Measurements from ENCODE around the gene C21orf91. TPM values are rescaled to one million over a fixed set of nuclear protein-coding genes. Genes with fewer than 3 reads are reported as not detected.

C21orf91 gene
- total and polyA plus RNA-seq, 4 donors, result 1.8 to 7.2 (median 4.4) TPM

- TF ChIP-seq HNF4G (IDR thresholded peaks at IDR 0.05) (no peak), ZBTB33 (IDR thresholded peaks at IDR 0.05) (no peak), CTCF (IDR thresholded peaks at IDR 0.05; ENCODE audit: low read depth, low read length, missing input control) (no peak), MAX (IDR thresholded peaks at IDR 0.05) (no peak), SP1 (IDR thresholded peaks at IDR 0.05) (no peak), REST (IDR thresholded peaks at IDR 0.05) (no peak), FOXA1 (IDR thresholded peaks at IDR 0.05) (no peak), RXRA (IDR thresholded peaks at IDR 0.05) (no peak), ATF3 (IDR thresholded peaks at IDR 0.05) (no peak), TAF1 (conservative IDR thresholded peaks at IDR 0.05) (no peak), JUND (IDR thresholded peaks at IDR 0.05) (no peak), EGR1 (IDR thresholded peaks at IDR 0.05; ENCODE audit: low read depth in 2 of 2) (no peak)
- Histone ChIP-seq H3K36me3 (ENCODE audit: control insufficient read depth in 4 of 4, insufficient read depth in 3 of 4, low read depth in 1 of 4, low read length in 3 of 4) (peaks cover 3 to 19% (median 17%) of the 10 kb centered on the region in 4 donors), H3K4me1 (ENCODE audit: control insufficient read depth in 4 of 4, insufficient read depth in 4 of 4, low read length in 3 of 4) (no peaks in the 10 kb centered on the region), H3K9me3 (ENCODE audit: control insufficient read depth in 4 of 4, low read length in 3 of 4) (peaks cover 0 to 13% (median 4%) of the 10 kb centered on the region in 4 donors), H3K9ac (ENCODE audit: low read depth in 1 of 2, low read length in 2 of 2) (no peak overlapping the region), H3K4me3 (ENCODE audit: low read depth in 1 of 3, low read length in 3 of 3) (no peak overlapping the region), H3K27ac (ENCODE audit: low read depth in 1 of 2, low read length in 2 of 2) (no peak overlapping the region), H3K27me3 (ENCODE audit: control insufficient read depth in 4 of 4, insufficient read depth in 4 of 4, low read length in 3 of 4) (no peaks in the 10 kb centered on the region)
- WGBS, result 98% methylated on average over 4 of the region's 4 CpGs
- no peak for DNase-seq (ENCODE audit: low spot score)
These were observed 13.2 kb downstream of the C21orf91 start for GRCh38 chr21:17805966-17806365.

GRCh38 chr21:17803536-17803935 is 15.6 kb downstream of the C21orf91 start:
- H3K4me1 ChIP-seq (ENCODE audit: control insufficient read depth in 4 of 4, insufficient read depth in 4 of 4, low read length in 3 of 4), result no peaks in the 10 kb centered on the region
- whole genome bisulfite sequencing, result 93% methylated on average over 3 of the region's 3 CpGs
- H3K9me3 ChIP-seq (ENCODE audit: control insufficient read depth in 4 of 4, low read length in 3 of 4), result peaks cover 0 to 8% (median 4%) of the 10 kb centered on the region in 4 donors
- peaks cover 2 to 9% (median 6%) of the 10 kb centered on the region in 4 donors for H3K36me3 ChIP-seq (ENCODE audit: control insufficient read depth in 4 of 4, insufficient read depth in 3 of 4, low read depth in 1 of 4, low read length in 3 of 4)
- no peak overlapping the region for H3K9ac ChIP-seq (ENCODE audit: low read depth in 1 of 2, low read length in 2 of 2)
- DNase-seq (ENCODE audit: low spot score), result no peak
- no peaks in the 10 kb centered on the region for H3K27me3 ChIP-seq (ENCODE audit: control insufficient read depth in 4 of 4, insufficient read depth in 4 of 4, low read length in 3 of 4)
- H3K4me3 ChIP-seq (ENCODE audit: low read depth in 1 of 3, low read length in 3 of 3), result no peak overlapping the region
- H3K27ac ChIP-seq (ENCODE audit: low read depth in 1 of 2, low read length in 2 of 2), result no peak overlapping the region
- TF ChIP-seq HNF4A (conservative IDR thresholded peaks at IDR 0.05), result no peak
- TF ChIP-seq GABPA (IDR thresholded peaks at IDR 0.05 in 1 of 2, conservative IDR thresholded peaks at IDR 0.05 in 1 of 2), result no peak
- no peak for TF ChIP-seq NR2F2 (IDR thresholded peaks at IDR 0.05)
- TF ChIP-seq CTCF (IDR thresholded peaks at IDR 0.05; ENCODE audit: low read depth, low read length, missing input control), result no peak
- TF ChIP-seq TAF1 (conservative IDR thresholded peaks at IDR 0.05), result no peak
- TF ChIP-seq EGR1 (IDR thresholded peaks at IDR 0.05; ENCODE audit: low read depth in 2 of 2), result no peak
- no peak for TF ChIP-seq RXRA (IDR thresholded peaks at IDR 0.05)
- no peak for TF ChIP-seq RAD21 (IDR thresholded peaks at IDR 0.05)
- TF ChIP-seq REST (IDR thresholded peaks at IDR 0.05), result no peak
- no peak for TF ChIP-seq FOXA1 (IDR thresholded peaks at IDR 0.05)

Measured in liver (tissue), 9 donors.